ENCODE measurements around the gene TMEM239. TPM values are rescaled to one million over a fixed set of nuclear protein-coding genes. Genes with fewer than 3 reads are reported as not detected.

TMEM239 gene
- total and polyA plus RNA-seq, 2 of the 8 experiments (the other 6 are each of a cell fraction or from before 2014, with no cell fraction given), result not detected

GRCh38 chr20:2845607-2846006 is 29.4 kb downstream of the TMEM239 start (continued):
- no peak for TF ChIP-seq KDM4A (IDR thresholded peaks at IDR 0.05; ENCODE audit: low read depth, low read length, severe bottlenecking)

All from H1 (cell line).